Gastroesophageal sphincter (tissue), 3 donors: Measurements from ENCODE around the gene PI16.

Experiments used
- POLR2A ChIP-seq, 2 donors: fragments of 450-650 bp; IDR thresholded peaks; one replicate each; pipeline ENCODE4 v1.6.1; 2017; ENCODE audit warnings: antibody characterized with exemption in 2 of 2, mild to moderate bottlenecking in 2 of 2, moderate library complexity in 1 of 2
- POLR2AphosphoS5 ChIP-seq: sonication (generic); formaldehyde crosslinking; IDR thresholded peaks from one replicate; pipeline ENCODE4 v1.6.1; 2017; ENCODE audit warnings: antibody characterized with exemption
- TF ChIP-seq, protein P1 (sequence below), 4 experiments: fragments of 200-600 bp in 2 of 4; fragments of 450-650 bp in 2 of 4; sonication (generic) in 1 of 4; IDR thresholded peaks; one replicate each; pipeline ENCODE4 v1.5.1; 2017 to 2019; ENCODE audit warnings: antibody characterized with exemption in 4 of 4, mild to moderate bottlenecking in 2 of 4, moderate library complexity in 2 of 4

DNA sequence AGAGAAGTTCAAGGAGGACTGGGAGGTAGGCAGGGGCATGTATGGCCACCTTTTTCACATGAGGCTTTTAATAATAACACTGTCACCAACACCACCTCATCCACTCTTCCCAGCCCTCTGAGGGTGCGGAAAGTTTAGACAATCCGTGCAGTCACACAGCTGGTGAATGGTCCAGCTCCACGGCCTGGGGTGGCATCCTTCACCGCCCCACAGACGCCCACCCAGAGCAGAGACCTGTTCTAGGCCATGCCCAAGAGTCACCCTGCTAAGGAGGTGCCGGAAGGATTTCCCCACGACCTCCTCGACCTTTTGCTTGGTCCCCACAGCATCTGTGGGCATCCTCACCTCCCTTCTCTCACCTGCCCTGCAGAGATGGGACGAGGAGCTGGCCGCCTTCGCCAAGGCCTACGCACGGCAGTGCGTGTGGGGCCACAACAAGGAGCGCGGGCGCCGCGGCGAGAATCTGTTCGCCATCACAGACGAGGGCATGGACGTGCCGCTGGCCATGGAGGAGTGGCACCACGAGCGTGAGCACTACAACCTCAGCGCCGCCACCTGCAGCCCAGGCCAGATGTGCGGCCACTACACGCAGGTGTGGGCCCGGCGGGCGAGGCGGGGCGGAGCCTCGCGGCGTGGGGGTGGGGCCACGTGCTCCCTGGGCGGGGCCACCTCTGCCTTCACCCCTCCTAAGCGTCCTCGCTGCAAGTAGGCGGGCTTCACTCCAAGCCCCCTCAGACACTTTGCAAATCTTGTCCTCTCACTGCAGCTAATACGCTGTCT is 4.4 kb downstream of the PI16 start:
- TF ChIP-seq, protein P1, sequence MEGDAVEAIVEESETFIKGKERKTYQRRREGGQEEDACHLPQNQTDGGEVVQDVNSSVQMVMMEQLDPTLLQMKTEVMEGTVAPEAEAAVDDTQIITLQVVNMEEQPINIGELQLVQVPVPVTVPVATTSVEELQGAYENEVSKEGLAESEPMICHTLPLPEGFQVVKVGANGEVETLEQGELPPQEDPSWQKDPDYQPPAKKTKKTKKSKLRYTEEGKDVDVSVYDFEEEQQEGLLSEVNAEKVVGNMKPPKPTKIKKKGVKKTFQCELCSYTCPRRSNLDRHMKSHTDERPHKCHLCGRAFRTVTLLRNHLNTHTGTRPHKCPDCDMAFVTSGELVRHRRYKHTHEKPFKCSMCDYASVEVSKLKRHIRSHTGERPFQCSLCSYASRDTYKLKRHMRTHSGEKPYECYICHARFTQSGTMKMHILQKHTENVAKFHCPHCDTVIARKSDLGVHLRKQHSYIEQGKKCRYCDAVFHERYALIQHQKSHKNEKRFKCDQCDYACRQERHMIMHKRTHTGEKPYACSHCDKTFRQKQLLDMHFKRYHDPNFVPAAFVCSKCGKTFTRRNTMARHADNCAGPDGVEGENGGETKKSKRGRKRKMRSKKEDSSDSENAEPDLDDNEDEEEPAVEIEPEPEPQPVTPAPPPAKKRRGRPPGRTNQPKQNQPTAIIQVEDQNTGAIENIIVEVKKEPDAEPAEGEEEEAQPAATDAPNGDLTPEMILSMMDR (IDR thresholded peaks at IDR 0.05): no peak
- TF ChIP-seq POLR2AphosphoS5: no peak
- no peak for TF ChIP-seq POLR2A (IDR thresholded peaks at IDR 0.05)
